ENCODE measurements around the gene CGNL1.

Gene CGNL1, protein sequence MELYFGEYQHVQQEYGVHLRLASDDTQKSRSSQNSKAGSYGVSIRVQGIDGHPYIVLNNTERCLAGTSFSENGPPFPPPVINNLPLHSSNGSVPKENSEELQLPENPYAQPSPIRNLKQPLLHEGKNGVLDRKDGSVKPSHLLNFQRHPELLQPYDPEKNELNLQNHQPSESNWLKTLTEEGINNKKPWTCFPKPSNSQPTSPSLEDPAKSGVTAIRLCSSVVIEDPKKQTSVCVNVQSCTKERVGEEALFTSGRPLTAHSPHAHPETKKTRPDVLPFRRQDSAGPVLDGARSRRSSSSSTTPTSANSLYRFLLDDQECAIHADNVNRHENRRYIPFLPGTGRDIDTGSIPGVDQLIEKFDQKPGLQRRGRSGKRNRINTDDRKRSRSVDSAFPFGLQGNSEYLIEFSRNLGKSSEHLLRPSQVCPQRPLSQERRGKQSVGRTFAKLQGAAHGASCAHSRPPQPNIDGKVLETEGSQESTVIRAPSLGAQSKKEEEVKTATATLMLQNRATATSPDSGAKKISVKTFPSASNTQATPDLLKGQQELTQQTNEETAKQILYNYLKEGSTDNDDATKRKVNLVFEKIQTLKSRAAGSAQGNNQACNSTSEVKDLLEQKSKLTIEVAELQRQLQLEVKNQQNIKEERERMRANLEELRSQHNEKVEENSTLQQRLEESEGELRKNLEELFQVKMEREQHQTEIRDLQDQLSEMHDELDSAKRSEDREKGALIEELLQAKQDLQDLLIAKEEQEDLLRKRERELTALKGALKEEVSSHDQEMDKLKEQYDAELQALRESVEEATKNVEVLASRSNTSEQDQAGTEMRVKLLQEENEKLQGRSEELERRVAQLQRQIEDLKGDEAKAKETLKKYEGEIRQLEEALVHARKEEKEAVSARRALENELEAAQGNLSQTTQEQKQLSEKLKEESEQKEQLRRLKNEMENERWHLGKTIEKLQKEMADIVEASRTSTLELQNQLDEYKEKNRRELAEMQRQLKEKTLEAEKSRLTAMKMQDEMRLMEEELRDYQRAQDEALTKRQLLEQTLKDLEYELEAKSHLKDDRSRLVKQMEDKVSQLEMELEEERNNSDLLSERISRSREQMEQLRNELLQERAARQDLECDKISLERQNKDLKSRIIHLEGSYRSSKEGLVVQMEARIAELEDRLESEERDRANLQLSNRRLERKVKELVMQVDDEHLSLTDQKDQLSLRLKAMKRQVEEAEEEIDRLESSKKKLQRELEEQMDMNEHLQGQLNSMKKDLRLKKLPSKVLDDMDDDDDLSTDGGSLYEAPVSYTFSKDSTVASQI

GRCh38 chr15:57375827-57376695, at the start of gene CGNL1:
Gene CGNL1 (plus strand): TSS chr15:57376505. CDS start chr15:57438000, 61,495 bp downstream.
- DNase-seq (ENCODE audit: insufficient read length, low spot score) (peak; percentile 45), FAIRE-seq (peak; percentile 13)

DNA sequence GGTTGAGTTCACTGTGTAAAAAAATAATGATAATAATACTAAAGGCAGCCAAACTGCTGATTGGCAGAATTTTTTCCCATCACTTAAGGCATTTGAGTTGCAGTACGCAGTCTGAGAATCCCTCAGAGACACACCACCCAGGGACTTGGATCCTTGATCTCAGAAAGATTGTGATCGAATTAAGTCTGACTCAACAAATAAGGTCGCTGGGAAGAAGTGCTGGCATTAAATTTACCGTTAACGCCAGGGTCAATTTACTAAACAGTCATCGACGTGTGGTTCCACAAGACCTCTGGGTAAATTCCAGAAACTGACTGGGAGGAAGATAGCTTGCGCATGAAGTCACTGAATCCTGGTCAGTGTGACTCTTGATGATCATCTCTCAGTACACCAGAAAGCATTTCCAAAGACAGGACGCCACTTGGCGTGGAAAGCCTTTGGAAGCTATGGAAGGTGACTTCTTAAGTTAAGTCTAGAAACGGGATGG, 48.3 kb upstream of the CGNL1 start:
- DNase-seq (ENCODE audit: insufficient read length, low spot score) (peak; percentile 73), FAIRE-seq (peak; percentile 57)

GRCh38 chr15:57328479-57328878, 47.8 kb upstream of the CGNL1 start:
- FAIRE-seq (no peak), DNase-seq (ENCODE audit: insufficient read length, low spot score) (no peak)

DNA sequence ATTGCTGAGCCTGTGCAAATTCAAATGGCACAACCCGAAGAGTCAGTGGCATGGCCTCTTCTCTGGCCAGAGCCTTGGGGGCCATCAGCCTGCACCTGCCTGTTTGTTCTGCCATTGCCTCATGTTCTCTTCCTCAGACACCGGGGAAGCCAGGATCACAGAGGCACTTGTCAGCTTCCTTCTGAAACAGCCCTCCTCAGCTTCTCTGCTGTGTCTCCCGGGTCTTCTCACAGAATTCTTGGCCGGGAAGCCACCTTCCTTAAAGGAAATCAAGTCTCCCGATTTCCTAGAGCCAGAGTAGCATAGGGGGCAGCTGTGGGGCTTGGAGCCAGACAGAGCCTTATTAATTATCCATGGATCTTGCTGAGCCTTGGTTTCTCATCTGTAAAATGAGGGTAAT, 47.4 kb upstream of the CGNL1 start:
- no peak for DNase-seq (ENCODE audit: insufficient read length, low spot score)
- no peak for FAIRE-seq

DNA sequence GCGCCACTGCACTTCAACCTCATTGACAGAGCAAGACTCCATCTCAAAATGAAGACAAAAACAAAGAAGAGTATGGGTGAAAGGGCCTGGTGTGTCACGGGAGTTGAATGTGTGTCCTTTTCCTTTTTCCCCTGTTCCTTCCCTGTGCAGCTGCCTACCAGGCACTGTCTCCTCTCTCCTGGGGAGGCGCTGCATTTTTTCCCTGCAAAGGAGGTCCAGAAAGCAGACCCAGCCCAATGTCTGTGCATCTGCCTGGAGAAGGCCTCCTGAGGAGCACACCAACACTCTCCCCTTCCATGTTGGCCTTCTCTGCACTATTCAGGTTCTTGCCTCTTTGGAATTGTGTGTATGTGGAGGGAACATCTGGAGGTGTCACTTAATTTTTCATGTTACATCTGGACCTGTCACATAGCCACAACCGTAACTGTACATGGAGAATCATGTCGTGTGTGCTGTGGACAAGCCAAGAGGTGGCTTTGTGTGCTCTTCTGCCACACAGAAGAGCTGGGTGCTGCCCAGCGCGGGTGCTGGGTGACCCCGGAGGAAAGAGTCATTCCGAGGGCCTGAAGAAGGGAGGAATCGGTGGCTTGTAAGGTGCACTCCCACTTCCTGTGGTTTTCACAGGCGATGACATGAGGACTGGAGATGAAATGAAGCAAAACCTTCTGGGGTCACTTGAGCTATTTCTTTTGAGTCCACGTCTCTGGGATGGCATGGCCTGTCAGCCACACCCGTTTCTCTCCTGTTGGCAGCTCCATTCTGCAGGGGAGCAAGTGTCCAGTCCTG, 46.5 kb upstream of the CGNL1 start:
- FAIRE-seq (no peak), DNase-seq (ENCODE audit: insufficient read length, low spot score) (no peak)

DNA sequence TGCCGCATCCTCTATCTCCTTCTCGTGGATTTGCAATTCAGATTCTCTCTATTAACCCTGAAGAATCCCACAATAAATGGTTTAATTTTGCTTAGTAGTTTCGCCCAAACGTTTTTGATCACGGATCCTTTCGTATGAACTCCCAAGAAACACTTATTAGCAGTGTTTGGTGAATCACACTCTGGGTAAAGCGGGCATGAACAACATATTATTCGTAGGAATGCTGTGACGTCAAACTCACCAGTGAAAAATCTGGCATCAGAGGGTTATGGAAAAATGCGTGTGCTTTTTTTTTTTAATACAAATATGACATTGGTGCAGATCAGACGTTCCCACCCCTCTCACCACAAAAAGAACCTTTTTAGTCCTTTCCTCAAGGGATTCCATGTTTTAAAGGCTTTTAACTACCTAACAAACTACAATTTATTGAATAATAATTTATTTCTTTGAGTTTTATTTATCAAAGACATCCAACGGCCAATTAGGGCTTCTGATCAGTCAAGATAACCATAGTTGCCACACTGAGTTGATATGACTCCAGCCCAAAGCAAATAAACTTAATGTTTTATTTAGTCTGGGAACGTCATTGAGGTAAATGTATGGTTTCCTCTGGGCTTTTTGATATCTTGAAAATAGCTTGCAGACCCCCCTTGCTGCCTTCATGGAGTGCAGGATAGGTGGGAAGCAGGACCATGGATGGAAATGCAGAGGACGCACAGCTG, 45.5 kb upstream of the CGNL1 start:
- no peak for DNase-seq (ENCODE audit: insufficient read length, low spot score)
- no peak for FAIRE-seq

DNA sequence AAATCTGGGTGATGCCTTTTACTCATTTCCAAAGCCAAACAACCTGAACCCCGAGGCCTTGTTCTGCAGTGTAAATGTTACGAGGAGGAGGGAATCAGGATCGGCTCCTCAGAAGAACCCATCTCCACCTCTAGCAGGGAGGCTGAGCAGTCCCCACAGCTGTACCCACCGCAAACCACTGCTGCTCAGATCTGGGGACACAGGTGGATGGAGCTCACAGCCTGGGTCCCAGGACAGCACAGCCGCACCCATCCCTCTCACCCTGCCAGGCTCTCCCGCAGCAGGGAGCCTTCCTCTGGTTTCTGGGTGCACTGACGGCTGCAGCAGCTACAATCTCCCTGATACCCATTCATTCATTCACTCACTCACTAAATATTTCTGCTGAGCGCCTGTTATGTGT, 44.0 kb upstream of the CGNL1 start:
- FAIRE-seq (no peak), DNase-seq (ENCODE audit: insufficient read length, low spot score) (no peak)

DNA sequence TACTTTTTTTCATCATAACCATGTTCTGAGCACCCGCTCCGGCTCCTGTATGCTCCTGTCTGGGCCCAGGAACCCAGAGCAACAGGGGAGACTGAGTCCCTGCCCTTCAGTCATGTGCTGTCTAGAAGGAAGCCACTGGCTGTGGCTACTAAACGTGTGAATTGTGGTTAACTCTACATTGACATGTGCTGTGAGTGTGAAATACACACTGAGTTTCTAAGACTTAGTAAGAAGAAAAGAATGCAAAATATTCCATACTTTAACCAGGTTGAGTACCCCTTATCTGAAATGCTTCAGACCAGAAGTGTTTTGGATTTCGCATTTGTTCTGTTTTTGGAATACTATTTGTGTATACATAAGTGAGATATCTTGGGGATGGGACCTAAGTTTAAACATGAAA, 42.8 kb upstream of the CGNL1 start:
- FAIRE-seq, result no peak

GRCh38 chr15:57334257-57334656, 42.0 kb upstream of the CGNL1 start:
- peak; percentile 51 for DNase-seq (ENCODE audit: insufficient read length, low spot score)
- no peak for FAIRE-seq

More for the DNA sequence above, 42.8 kb upstream of the CGNL1 start:
- DNase-seq (ENCODE audit: insufficient read length, low spot score), result no peak

- FAIRE-seq, result no peak
- DNase-seq (ENCODE audit: insufficient read length, low spot score), result no peak
Observed at GRCh38 chr15:57335293-57335715, 41.0 kb upstream of the CGNL1 start.

DNA sequence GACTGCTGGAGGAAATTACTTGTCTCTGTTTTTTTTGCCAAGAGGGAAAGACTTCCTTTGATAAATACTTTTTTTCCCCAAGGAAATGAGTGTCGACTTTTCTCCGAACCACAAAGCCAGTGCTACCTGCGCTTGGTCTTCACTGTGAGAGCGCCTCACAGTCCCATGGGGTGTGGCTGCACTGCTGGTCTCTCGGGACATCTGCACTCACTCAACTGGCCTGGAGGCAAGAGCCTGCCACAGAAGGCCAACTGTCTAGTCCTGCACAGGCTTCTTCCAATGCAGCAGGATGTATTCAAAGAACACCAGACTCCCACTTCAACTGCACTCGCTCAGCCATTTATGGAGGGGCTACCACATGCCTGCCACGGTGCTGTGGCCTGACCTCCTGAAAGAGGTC, 40.6 kb upstream of the CGNL1 start:
- no peak for DNase-seq (ENCODE audit: insufficient read length, low spot score)
- no peak for FAIRE-seq

- DNase-seq (ENCODE audit: insufficient read length, low spot score) (no peak), FAIRE-seq (no peak)
Observed at GRCh38 chr15:57337868-57338411, 38.4 kb upstream of the CGNL1 start.

DNA sequence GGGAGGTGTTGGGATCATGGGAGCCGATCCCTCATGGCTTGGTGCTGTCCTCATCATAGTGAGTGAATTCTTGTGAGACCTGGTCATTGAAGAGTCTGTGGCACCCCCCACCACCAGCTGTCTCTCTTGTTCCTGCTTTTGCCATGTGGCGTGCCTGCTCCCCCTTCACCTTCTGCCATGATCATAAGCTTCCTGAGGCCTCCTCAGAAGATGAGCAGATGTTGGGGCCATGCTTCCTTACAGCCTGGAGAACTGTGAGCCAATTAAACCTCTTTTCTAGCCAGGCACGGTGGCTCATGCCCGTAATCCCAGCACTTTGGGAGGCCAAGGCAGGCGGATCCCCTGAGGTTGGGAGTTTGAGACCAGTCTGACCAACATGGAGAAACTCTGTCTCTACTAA, 37.0 kb upstream of the CGNL1 start:
- DNase-seq (ENCODE audit: insufficient read length, low spot score) (no peak), FAIRE-seq (no peak)

DNA sequence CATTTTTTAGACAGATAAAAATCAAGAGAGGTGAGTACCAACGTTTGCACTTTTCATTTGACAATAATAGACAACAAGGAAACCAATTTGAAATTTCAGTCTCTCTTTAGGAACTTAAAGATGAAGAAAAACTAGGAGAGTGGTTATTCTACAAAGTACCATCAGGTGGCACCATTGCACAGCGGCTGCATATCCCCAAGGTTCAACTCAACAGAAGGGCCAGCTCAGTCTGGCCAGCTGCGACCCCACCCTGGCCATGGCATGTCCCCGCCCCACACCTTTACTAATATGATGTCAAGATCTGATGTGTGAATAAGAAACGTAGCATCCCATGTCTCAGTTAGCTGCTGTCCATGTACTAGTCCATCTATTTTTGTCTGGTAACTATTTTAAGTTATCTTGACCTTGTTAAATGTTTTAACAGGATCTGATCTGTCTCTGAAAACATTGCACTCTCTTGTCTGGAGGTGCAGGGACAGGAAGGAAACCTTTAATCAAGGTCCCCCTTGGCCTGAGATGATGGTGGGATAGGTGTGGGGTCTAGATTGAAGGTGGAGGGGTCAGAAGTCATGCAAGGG, 35.5 kb upstream of the CGNL1 start:
- DNase-seq (ENCODE audit: insufficient read length, low spot score) (peak; percentile 63), FAIRE-seq (peak; percentile 42)

GRCh38 chr15:57343048-57343447, 33.3 kb upstream of the CGNL1 start:
- DNase-seq (ENCODE audit: insufficient read length, low spot score) (no peak), FAIRE-seq (no peak)

GRCh38 chr15:57343498-57343897, 32.8 kb upstream of the CGNL1 start:
- FAIRE-seq, result no peak
- DNase-seq (ENCODE audit: insufficient read length, low spot score), result no peak

DNA sequence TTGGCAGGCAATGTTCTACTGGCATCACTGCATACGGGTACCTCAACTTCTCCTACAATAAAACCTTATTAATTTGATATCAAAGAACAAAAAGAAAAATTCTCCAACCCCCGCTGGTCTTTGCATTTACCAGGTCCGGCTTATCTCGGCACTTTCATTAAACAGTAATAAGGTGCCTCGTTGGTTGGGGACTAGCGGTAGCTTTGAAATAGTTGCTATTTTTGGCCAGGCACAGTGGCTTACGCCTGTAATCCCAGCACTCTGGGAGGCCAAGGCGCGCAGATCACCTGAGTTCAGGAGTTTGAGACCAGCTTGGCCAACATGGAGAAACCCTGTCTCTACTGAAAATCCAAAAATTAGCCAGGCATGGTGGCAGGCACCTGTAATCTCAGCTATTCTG, 32.0 kb upstream of the CGNL1 start:
- FAIRE-seq, result no peak
- no peak for DNase-seq (ENCODE audit: insufficient read length, low spot score)

DNA sequence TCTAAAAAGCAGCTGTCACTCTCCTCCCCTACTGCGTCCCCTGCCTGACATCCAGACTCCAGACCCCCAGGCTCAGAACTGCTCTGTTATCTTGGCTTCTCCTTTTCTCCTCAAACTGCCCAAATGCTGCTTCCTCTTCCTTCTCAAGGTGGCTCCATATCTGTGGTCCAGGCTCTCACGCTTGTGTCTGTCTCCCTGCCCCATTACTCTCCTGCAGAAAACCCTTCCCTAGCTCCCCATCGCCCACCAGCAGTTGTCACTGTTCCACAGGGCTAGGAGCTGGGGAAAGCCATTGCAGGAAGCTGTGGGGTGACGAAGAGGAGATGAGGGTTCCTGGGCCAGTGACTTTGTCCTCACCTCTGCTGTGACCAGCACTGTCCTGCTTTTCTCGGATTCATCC, 30.7 kb upstream of the CGNL1 start:
- DNase-seq (ENCODE audit: insufficient read length, low spot score) (no peak), FAIRE-seq (no peak)

All from HTR-8/SVneo (cell line).